ELF-1 (cell line): Measurements from ENCODE around the gene TBC1D2B.
A peak's percentile ranks its signal among the peaks of the same experiment; 100 is the strongest.

Source experiments
- DNase-seq: peaks from one replicate; pipeline ENCODE4 v3.0.0-alpha.2; 2016; ENCODE audit warnings: low read depth, low spot score

Gene TBC1D2B

DNA sequence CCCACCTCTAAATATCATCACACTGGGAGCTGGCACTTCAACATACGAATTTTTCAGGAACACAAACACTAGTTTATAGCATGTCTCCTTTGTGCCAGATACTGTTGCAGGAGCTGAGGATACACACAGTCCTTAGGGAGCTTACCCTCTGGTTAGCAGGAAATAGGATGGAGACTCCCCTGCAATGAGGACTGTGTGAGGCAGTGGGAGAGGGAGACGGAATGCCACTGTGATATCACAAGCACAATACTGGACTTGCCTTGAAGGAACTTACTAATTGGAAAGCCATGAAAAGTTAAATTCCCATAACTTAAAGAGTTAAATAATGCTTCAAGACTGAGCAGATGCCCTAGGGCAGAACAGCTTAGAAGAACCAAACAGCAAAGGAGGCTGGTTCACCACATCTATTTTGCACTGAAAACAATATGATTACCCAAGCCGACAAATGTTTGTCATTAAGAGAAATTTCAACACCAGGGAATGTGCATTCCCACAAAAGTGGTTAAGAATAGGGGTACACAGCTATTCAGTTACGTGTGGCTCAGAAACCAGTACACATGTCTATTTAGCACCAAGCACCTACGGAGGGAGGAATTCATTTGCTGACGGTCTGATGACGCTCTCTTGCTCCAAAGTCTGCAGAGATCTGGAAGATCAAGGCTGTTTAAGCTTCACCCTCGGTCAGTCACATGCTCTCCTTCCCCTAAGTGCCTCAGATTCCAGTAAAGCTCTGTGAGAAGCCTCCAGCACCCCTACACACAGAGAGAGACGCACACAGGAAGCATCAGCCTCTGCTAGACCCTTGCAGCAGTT lies 5.2 kb downstream of the TBC1D2B start:
- DNase-seq: no peak

DNA sequence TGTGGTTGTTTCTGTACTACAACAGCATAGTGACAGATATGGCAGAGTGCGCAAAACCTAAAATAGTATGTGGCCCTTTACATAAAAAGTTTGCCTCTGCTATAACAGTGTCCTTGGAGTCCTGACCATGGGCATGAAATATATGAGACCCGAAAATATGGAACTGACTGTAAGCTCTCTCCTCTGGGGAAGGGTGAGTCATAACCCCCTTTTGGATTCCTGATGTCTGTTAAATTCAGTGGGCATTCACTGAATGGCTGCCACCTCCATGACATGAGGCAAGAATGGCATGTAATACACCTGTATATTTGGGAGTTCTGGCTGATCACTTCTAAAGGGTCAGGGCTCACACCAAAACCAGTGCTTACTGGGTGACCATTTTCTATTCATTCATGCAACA lies 6.1 kb downstream of the TBC1D2B start:
- DNase-seq: no peak

DNA sequence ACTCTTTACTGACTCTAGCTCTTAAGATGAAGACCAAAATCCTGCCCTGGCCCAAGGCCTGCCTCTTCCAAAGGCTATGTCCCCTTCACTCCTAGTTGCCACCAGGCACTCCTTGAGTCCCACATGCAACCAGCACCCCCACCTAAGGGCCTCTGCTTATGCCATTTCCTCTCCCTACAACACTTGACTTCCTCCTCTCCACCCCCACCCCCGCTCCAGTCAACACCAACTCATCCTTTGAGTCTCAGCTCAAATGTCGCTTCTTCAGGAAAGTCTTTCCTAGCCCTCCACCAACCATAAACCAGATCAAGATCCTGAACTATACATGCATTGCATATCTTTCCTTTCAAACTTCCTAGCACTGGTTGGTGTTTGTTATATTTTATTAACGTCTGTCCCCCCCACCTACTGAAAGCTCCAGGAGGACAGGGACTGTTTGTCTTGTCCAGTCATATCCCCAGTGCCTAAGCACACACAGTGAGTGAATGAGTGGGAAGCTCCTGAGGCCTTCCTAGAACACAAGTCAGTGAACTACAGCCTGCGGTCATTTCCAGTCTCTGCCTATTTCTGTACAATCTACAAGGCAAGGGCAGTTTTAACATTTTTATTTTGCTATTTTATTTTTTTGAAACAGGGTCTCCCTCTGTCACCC lies 7.3 kb downstream of the TBC1D2B start:
- DNase-seq: no peak

DNA sequence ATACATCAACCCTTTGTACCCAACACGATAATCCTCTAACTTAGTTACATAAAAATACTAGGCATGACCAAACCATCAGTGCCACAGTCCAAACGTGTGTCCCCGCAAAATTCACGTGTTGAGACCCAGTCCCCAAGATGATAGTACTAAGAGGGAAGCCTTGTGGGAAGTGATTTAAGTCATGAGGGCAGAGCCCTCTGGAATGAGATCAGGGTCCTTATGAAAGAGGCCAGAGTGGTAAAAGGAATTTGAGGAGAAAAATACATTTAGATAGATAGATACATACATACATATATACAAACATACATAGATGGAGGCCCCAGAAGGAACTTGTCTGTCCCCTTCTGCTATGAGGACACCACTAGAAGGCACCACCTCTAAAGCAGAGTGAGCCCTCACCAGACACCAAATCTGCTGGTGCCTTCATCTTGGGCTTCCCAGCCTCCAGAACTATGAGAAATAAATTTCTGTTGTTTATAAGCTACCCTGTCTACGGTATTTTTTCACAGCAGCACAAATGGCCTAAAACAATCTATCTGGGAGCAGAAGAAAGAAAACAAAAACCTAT lies 8.0 kb downstream of the TBC1D2B start:
- no peak for DNase-seq

DNA sequence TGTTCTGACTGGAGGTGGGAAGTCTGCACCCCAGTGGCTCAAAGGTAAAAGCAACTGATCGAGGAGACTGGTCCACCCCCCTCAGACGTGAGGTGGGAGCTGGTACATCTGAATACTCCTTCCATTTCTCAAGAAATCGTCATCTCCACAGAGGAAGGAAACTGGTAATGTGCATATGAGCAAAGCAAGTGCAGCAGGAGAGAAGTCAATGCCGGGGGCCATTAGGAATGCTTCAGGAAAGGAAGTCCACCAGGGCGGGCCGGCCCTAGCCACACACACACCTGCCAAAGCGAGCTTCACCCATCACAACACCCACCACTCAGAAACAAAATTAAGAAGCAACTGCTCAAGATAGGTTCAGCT lies 8.5 kb downstream of the TBC1D2B start:
- DNase-seq: no peak

DNA sequence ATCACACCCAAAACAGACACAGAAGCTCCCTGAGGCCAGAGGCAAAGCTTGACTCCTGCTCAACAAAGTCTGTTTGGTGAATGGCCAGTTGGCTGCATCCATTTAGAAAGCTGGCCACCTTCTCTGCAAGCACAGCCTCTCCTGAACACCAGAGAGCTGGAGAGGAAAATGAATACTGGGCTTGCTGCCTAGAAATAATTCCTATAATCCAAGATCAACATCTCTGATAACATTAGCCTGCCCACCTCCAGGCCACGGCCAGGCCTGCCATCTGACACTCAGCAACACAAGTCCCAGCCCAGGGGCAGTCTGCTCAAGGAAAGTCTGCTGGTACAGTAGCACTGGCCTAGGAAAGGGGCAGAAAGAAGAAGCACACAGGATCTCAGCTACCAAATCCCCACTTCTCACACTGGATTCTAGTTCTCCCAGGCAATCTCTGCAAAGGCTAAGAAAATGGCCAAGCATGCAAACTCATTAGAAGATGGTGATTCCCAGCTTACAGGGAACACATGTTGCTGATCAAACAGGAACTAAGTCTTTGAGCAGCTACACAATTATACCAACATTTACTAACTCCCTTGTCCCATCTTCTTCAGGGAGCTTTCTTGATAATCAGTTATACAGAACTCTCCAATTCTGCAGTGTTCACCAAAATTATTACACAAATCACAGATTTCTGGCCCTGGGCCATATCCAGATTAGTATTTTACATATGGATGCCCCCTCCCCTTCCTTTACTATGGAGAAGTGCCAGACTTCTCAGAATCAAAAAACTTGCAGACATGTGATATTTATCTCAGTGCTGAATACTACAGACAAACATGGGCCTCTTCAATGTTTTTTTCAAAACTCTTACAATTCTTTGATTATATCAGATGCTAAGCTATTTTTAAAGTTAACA lies 9.9 kb downstream of the TBC1D2B start:
- peak; percentile 62 for DNase-seq

DNA sequence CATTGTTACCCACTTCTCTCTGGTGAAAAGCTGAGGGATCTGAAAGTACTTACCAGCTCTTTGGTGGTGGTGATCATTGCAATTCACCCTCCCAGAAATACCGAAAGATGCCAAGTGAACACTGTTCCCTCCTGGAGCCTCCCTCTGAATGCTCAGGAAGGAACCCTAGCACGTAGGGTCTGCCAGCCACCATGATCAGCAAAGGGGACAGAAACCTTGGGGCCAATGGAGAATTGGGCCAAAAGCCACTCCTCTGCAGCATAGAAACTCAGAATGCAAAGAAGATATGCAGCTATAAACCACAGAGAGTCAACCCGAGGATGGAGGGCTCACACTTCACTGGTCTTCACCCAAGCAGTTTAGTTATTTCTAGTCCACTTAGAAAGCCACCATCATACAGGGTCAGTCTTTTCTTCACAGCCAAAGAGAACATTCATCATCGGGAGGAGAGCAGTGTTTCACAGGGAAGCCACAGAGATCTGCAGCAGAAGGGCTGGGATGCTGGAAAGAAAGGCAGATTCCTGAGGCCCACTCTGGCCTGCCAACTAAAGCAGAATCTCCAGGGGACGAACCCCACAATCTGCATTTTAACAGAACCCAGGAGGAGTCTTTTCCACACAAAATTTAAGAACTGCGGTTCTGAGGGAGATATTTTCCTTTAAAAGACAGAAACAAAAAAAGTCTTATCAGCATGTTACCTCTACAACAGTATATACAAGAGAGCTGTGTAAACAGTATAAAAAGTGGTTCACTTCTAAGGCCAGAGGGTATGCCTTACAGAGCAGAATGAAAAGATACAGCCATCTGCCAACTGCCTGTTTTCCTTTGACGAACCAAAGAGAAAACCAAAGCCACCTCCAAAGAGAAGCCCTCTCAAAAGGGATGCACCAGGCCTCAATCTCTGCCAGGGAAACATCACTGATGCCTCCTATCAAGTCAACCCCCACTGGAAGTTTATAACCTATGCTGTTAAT lies 11.3 kb downstream of the TBC1D2B start:
- DNase-seq: no peak

DNA sequence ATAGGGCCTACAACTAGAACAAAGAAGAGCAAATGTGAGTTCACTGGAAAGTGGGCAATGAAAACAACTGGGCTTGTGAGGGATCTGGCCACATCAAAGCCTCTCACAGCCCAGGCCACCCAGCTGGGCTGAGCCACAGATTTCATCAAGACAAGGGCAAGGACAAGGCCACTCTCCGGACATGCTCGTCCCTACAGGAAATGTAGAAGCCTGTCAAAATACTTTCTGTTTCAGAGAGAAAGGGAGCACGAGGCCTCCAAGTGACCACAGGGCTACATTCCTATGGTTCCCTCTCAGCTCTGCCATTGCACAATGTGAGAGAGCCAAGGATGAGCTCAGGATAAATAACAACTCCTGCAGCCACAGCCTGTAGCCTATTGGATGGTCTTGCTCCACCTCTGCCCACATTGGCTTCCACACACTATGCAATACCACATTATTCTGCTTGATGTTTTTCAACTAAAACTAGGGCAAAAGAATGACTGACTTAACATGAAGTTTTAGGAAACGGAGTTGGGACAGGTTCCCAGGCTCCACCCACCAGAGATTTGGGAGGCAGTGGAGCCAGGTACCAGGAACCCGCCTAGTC lies 12.1 kb downstream of the TBC1D2B start:
- DNase-seq: no peak

DNA sequence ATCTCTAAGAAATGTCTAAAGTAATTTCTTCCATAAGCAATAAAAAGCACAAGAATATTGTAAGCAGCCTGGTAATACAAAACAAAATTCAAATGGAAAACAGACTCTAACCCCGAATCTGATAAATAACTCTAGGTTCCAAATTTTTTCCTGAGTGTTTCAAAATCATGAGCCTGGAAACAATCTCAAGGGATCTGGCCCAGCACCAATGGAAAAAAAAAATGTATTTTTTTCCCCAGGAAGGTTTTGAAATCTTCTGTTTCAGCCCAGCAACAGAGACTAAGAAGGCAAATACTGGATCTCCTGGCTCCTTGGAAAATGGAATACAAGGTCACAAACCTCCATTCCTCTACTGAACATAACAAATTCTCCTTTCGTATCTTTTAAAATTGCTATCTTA lies 13.0 kb downstream of the TBC1D2B start:
- no peak for DNase-seq

DNA sequence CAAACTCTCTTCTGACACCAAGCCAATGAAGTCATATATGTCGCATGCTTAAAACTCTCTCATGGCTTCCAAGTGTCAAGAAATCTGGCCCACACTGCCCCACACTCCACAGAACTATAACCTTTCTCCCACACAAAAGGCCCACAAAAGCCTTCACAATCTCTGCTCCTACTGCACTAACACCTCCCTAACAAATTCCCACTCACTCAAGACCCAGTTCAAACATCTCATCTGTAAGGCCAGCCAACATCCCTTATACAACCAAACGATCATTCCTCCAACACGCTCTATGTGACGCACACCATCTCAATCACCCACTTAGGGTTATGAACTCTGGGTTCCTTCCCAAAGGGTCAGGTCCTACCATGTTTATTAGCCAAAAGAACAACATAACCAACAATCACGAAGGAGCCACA lies 13.5 kb downstream of the TBC1D2B start:
- DNase-seq: no peak

DNA sequence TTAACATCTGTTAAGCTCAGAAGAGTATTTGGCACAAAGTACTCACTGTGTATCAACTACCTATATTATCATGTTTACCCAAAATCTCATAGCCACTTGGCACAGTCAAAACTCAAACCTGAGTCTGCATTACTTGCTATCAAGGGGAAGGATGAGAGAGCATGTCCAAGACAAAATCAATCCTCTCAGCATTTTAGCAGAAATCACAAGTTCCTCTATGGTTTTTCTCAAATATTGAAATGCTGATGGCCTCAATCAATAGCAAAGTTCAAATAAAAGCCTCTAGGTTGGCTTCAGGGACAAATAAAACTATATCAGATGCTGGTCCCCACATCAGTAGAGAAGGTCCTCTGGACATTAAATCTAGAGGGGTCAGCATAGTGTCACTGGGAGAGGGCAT lies 14.3 kb downstream of the TBC1D2B start:
- no peak for DNase-seq

DNA sequence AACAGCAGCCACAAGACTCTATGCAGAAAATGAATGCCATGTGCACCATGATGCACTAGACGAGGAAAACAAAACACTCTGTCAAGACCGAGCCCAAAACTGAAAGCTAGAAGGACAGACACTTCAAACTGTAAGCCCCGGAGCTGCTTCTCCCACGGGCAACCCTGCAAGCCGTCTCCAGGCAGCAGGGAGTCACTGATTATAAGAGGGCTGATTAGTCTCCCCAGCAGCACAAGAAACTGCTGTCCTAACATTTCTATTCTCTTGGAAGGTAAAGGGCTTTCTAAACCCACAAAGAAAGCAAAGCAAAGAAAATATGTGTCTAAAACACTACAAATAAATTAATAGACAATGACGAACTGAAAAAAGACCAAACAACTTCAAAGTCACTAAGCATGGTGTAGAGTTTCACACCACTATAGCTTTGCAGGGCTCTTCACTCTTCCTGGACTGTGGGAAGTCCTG lies 15.5 kb downstream of the TBC1D2B start:
- no peak for DNase-seq

DNA sequence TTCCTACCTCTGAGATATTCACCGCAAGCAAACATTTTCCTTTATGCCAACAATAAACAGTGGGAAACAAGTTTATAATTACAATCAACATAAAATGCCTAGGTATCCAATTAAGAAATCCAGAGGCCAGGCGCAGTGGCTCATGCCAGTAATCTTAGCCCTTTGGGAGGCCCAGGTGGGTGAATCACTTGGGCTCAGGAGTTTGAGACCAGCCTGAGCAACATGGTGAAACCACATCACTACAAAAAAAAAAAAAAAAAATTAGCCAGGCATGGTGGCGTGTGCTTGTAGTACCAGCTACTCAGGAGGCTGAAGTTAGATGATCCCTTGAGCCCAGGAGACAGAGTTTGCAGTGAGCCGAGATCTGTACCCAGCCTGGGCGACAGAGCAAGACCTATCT lies 17.3 kb downstream of the TBC1D2B start:
- DNase-seq: no peak

DNA sequence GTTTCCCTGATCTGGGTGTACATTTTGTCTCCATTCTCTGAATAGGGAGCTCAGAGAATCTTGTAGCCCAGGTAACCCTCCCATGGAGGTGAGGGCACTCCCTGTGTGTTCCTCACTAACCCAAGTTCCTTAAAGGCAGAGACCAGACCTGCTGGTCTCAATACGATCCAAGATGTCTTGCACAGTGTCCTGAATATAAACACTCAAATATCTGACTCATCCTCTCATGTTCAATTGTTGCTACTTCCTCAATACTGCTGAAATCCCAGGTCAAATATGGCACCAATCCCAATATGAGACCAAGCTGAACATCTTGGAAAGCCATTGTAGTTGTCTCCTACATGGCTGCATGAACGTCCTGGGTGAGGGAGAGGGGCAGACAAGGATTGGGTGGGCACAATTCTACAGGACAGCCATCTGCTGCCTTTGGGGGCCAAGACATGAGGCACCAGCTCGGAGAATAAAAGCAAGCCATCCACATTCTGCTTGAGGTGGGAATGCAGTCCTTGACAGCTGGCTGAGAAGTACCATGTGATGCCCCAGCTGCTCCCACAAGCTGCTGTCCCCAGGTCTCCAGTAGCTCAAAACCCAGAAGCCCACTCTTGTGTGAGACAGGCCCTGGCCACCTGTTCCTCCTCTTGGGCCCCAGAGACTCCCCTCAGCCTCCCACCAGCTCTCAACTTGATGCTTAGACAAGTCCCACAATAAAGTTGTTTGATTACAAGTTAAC lies 18.2 kb downstream of the TBC1D2B start:
- no peak for DNase-seq

DNA sequence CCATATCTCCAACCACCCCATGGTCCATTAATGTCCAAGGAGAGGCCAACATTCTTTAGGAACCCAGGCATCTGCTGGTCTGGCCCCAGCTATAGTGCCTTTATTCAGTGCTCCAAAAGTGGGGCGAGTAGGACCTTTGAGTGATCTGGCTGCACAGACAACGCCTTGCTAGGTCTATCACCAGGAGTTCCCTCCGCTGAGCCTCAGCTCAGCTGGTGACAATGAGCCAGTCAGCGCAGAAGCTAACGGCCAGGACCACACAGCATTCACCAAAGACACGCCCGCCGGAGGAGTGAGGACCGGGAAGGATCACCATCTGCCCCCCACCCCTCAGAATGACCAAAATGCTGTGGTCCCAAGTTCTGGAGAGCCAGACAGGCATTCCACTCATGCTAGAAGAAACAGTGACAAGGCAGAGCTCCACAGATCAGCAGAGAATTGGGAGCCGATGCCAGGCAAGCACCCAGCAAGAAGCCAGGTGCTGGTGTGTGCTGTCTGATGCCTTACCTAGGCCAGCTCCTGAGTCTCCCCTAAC lies 19.0 kb downstream of the TBC1D2B start:
- no peak for DNase-seq

DNA sequence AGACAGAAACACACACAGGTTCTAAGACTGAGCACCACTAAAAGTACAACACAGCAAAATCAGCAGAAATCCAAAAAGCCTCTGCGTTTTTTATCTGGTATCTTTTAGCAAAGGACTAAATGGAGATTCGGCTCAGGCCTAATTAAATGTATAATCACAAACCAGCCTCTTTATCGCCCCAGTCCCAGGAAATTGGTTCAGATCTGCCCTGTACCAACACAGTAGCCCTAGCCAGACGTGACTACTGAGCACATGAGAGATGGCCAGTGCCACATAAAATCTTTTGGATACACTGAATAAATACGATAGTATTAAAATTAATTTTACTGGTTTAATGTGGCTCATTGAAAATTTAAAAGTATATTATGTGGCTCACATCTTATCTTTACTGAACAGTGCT lies 19.7 kb downstream of the TBC1D2B start:
- no peak for DNase-seq

DNA sequence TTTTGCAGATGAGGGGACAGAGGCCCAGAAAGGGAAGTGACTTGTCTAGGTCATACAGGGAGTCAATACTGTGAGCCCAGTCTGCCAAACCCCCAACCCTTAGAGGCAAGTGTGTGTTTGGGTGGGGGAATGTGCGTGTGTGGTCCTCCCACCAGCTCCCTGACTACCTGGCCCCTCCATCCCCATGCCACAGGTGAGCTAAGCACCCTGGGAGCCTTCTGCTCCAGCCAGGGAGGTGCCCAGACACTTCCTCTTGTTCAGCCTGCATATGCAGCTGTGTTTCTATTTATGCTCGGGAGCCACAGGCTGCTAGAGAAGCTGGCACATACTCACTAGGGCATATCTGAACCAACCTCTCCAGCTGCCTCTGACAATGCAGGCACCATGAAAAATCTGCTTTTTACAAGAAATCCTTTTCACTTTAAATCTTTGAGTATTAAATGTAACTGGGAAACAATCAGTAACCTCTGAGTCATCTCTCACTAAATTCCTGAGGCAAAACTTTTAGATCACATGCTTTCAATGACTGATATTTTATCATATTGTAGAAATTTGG lies 20.7 kb downstream of the TBC1D2B start:
- no peak for DNase-seq

DNA sequence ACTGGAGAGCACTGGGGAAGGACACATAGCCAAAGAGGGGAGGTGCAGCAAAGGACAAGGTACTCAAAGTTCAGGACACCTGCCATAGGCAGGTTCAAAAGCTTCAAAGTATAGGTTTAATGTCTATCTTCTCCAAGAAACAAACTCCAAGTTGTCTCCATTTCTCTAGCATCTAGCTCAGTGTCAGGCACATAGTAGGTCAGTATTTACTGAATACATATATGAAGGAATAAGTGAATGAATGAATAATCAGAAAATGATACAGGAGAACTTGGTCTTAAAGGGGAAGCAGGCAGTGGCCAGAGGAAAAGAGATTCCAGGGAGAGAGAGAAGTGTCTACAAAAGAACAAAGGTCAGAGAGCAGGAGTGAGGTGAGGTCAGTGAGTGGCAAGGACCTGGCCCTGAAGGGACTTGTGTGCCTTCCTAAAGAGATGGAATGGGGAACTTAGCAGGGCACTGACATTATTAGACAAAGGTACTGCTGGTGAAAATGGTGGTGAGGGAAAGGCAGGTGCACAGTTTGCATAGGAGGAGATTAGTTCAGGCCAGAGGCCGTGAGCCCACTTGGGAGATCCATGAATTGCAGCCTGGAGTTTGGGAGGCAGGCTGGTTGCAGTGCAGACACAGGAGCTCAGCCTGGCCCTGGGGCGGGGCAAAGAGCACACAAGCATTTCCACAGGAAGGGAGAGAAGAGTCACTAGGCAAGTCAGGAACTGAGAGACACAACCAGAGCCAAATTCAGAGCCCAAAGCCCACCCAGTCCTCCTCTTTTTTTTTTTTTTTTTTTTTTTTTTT lies 21.4 kb downstream of the TBC1D2B start:
- DNase-seq: peak; percentile 56
